Gastroesophageal sphincter (tissue), 3 donors: ENCODE results near the gene ATP8A1.

Source experiments
- CTCF ChIP-seq, 4 experiments: fragments of 200-600 bp in 2 of 4; fragments of 450-650 bp in 2 of 4; sonication (generic) in 1 of 4; IDR thresholded peaks; one replicate each; pipeline ENCODE4 v1.5.1; 2017 to 2019; ENCODE audit warnings: antibody characterized with exemption in 4 of 4, mild to moderate bottlenecking in 2 of 4, moderate library complexity in 2 of 4
- POLR2AphosphoS5 ChIP-seq: sonication (generic); formaldehyde crosslinking; IDR thresholded peaks from one replicate; pipeline ENCODE4 v1.6.1; 2017; ENCODE audit warnings: antibody characterized with exemption

DNA sequence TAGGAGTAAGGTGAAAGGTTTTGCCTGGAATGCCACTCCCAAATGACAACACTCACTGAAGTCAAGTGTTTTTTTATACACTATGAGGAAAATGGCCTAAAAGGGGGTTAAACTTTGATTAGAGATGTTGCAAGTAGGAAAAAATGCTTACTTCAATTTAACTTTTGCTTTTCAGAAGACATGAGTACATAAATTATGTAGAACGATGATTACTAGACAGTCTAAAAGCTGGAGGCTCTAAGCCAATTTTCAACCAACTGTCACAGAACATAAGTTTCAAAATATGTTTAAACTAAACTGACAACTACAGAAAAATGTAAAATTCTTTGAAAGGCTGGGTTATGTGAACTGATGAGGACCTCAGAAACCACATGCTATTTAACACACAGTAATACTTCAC lies 176.2 kb downstream of the ATP8A1 start:
- no peak for TF ChIP-seq CTCF (IDR thresholded peaks at IDR 0.05)
- no peak for TF ChIP-seq POLR2AphosphoS5
